Measurements from ENCODE around the gene TERB1.
A peak's percentile ranks its signal among the peaks of the same experiment; 100 is the strongest.
"Not testable (repeated sequence)": the region's sequence is repeated elsewhere in the genome, so short reads cannot be mapped to it uniquely, and the experiment has no call there.

Gene TERB1

GRCh38 chr16:66811043-66811442 lies 9.7 kb upstream of the TERB1 start:
- no peak for DNase-seq

GRCh38 chr16:66810391-66810790 lies 9.0 kb upstream of the TERB1 start:
- DNase-seq: no peak

- no peak for DNase-seq
These were observed 8.4 kb upstream of the TERB1 start for GRCh38 chr16:66809765-66810164.

GRCh38 chr16:66802159-66802558 lies 775 bp upstream of the TERB1 start:
- DNase-seq: no peak

GRCh38 chr16:66800856-66801255 lies 528 bp downstream of the TERB1 start:
- DNase-seq: no peak

- no peak for DNase-seq
These were observed 3.2 kb downstream of the TERB1 start for GRCh38 chr16:66798161-66798560.

- DNase-seq: not testable (repeated sequence)
These were observed 7.4 kb downstream of the TERB1 start for GRCh38 chr16:66793984-66794383.

GRCh38 chr16:66790130-66790733 lies 11.2 kb downstream of the TERB1 start:
- no peak for DNase-seq

GRCh38 chr16:66787427-66787826 lies 14.0 kb downstream of the TERB1 start:
- no peak for DNase-seq

- DNase-seq: no peak
These were observed 14.8 kb downstream of the TERB1 start for GRCh38 chr16:66786551-66786950.

GRCh38 chr16:66776457-66776856 lies 24.9 kb downstream of the TERB1 start:
- no peak for DNase-seq

GRCh38 chr16:66774981-66775380 lies 26.4 kb downstream of the TERB1 start:
- DNase-seq: no peak

GRCh38 chr16:66758086-66758485 lies 43.3 kb downstream of the TERB1 start:
- no peak for DNase-seq

GRCh38 chr16:66754819-66755218 lies 46.6 kb downstream of the TERB1 start:
- no peak for DNase-seq

GRCh38 chr16:66754211-66754610 lies 47.2 kb downstream of the TERB1 start:
- DNase-seq: no peak

GRCh38 chr16:66752958-66753357 lies 48.4 kb downstream of the TERB1 start:
- DNase-seq: no peak

GRCh38 chr16:66752379-66752778 lies 49.0 kb downstream of the TERB1 start:
- DNase-seq: no peak

GRCh38 chr16:66751992-66752322 lies 49.4 kb downstream of the TERB1 start:
- no peak for DNase-seq

GRCh38 chr16:66751303-66751991 lies 49.9 kb downstream of the TERB1 start, which contains the start of gene DYNC1LI2:
DYNC1LI2 (minus strand) TSS chr16:66751609; CDS start chr16:66751591, 18 bp downstream.
- DNase-seq: peak; percentile 92

- DNase-seq: peak; percentile 66
These were observed 50.4 kb downstream of the TERB1 start for GRCh38 chr16:66751053-66751302.

- no peak for DNase-seq
These were observed 50.9 kb downstream of the TERB1 start for GRCh38 chr16:66750279-66751052.

- DNase-seq: no peak
These were observed 54.7 kb downstream of the TERB1 start for GRCh38 chr16:66746682-66747081.

GRCh38 chr16:66746048-66746447 lies 55.3 kb downstream of the TERB1 start:
- no peak for DNase-seq
